Mucosa of gallbladder (tissue), 1 donor: ENCODE results near the gene NUFIP2. TPM values are rescaled to one million over a fixed set of nuclear protein-coding genes. Genes with fewer than 3 reads are reported as not detected.
"Not testable (repeated sequence)": the region's sequence is repeated elsewhere in the genome, so short reads cannot be mapped to it uniquely, and the experiment has no call there.

Experiments used
- DNase-seq: peaks from one replicate; pipeline ENCODE4 v3.0.0-alpha.2; 2020; ENCODE audit warnings: low spot score
- total RNA-seq: library from RNA; stranded (reverse); gene quantifications from one replicate; pipeline ENCODE4 v1.2.1, GENCODE V29; 2021
- donor health status: DM: no; HTN: no; CAD: no.

Gene NUFIP2, protein sequence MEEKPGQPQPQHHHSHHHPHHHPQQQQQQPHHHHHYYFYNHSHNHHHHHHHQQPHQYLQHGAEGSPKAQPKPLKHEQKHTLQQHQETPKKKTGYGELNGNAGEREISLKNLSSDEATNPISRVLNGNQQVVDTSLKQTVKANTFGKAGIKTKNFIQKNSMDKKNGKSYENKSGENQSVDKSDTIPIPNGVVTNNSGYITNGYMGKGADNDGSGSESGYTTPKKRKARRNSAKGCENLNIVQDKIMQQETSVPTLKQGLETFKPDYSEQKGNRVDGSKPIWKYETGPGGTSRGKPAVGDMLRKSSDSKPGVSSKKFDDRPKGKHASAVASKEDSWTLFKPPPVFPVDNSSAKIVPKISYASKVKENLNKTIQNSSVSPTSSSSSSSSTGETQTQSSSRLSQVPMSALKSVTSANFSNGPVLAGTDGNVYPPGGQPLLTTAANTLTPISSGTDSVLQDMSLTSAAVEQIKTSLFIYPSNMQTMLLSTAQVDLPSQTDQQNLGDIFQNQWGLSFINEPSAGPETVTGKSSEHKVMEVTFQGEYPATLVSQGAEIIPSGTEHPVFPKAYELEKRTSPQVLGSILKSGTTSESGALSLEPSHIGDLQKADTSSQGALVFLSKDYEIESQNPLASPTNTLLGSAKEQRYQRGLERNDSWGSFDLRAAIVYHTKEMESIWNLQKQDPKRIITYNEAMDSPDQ
- 39.9 TPM for total RNA-seq

DNA sequence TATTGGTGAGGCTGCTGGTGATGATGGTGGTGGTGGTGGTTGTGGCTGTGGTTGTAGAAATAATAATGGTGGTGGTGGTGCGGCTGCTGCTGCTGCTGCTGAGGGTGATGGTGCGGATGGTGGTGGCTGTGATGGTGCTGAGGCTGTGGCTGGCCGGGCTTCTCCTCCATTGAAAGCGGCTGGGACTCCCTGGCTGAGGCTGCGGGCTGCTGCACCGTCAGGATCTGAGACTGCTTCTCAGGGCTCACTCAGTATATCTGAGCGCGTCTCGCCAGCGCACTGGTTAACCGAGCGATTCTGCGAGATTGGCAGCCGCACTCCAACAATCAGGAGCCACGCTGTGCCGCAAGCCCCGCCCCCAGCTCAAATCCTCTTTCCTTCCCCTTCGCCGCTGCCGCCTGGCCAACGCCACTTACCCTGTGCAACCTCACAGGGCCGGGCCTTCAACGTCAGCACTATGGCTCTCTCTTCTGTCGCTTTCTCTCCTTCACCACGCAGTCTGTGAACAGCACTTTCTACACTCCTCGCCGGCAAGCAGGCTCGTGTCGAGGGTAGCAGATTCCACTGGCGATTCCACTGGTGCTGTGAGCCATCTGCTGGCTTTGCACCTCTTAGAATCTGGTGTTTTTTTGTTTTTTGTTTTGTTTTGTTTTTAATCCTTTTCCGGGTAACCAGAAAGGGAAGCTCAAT, at the start of gene NUFIP2:
Gene NUFIP2 (minus strand): TSS at position 259 of the 690 bp plus-strand sequence. CDS start 89 bp downstream, at position 170.
- peak; percentile 99 for DNase-seq

GRCh38 chr17:29342158-29342765, 48.3 kb upstream of the NUFIP2 start:
- no peak for DNase-seq

DNA sequence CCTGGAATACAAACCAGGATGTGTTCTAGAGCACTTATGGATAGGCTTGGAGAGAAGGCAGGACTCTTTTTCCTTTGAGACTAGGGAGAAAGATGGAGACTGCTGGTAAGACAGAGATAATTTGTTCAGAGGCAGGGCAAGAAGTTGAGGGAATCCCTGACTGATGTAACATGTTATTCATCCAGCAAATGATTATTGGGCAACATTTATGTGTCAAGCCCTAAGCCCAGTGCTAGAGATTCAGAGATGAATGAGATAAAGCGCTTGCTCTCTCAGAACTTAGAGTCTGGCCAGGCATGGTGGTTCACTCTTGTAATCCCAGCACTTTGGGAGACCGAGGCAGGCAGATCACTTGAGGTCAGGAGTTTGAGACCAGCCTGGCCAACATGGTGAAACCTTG, 47.8 kb upstream of the NUFIP2 start:
- DNase-seq = no peak

DNA sequence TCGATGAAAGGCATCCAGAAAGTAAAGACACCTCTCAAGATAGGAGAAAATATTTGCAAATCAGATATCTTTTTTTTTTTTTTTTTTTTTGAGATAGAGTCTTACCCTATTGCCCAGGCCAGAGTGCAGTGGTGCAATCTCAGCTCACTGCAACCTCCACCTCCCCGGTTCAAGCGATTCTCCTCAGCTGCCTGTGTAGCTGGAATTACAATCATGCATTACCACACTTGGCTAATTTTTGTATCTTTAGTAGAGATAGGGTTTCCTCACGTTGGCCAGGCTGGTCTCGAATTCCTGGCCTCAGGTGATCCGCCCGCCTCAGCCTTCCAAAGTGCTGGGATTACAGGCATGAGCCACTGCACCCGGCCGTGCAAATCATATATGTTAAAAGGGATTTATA, 45.1 kb upstream of the NUFIP2 start:
- not testable (repeated sequence) for DNase-seq

GRCh38 chr17:29331708-29332085, 37.7 kb upstream of the NUFIP2 start:
- no peak for DNase-seq

DNA sequence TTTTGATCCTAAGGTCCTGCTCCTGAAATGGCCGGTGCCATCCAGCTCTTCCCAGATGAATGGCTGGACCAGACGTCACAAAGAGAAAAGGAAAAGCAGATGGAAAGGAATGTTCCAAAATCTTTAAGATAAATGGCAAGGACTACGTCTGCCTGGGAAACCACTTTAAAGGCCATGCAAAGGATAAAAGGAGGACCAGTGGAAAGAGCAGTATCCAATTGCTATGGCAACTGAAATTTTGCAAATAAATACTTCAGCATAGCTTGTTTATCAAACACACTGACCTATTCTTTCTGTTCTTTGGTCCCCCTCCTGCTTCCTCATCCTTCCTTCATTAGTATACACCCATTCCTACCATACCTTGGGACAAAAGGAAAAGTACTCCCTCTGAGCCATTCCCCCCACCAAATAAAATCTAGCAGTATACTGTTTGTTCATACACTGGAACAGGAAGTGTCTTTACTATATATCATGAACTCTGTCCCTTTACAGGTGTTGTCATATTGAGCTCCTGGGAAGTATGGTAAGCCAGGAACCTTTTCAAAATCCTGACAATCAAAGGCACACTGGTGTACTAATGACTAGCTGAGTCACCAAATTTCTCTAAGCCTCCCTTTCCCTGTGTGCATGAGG, 37.2 kb upstream of the NUFIP2 start:
- DNase-seq = no peak

- no peak for DNase-seq
These were observed 33.5 kb upstream of the NUFIP2 start for GRCh38 chr17:29327412-29327811.

- no peak for DNase-seq
These were observed 32.3 kb upstream of the NUFIP2 start for GRCh38 chr17:29326023-29326813.

DNA sequence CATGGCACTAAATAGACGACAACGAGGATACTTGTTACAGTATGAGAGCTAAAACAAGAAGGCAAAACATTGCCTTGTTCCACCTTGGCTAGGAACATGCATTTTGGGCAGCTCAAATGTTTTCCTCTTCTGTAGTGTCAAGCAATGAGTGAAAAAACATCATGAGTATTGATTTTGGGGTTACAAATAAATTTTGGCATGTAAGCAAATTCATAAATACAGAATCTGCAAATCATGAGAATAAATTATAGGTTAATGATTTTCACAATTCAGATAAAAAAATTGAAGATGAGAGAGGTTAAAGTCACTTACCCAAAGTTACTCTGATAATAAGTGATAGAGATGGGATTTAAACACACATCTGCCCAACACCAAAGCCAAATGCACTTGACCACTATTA, 28.4 kb upstream of the NUFIP2 start:
- DNase-seq = no peak

- no peak for DNase-seq
These were observed 9.4 kb upstream of the NUFIP2 start for GRCh38 chr17:29303386-29303785.

DNA sequence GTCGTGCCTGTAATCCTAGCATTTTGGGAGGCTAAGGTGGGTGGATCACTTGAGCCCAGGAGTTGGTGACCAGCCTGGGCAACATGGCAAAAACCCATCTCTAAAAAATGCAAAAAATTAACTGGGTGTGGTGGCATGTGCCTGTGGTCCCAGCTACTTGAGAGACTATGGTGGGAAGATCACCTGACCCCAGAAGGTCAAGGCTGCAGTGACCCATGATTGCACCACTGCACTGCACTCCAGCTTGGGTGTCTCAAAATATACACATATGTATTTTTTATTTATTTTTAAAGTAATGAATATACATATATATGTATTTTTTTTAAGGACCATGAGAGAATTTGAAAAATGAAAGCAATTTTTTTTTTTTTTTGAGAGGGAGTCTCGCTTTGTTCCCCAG, 5.1 kb upstream of the NUFIP2 start:
- DNase-seq = no peak

DNA sequence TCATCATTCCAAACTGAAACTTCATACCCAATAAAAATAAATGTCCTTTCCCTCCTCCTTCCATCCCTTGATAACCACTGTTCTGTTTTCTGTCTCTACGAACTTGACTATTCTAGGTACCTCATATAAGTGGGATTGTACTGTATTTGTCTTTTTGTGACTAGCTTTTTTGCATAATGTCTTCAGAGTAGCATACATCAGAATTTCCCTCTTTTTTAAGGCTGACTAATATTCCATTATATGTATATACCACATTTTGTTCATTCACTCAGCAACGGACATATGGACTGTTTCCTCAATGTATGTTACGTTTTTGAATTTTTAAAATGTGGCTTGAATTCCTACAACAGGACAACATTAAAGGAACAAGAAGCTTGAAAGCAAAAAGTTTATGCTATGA, 1.5 kb upstream of the NUFIP2 start:
- no peak for DNase-seq

DNA sequence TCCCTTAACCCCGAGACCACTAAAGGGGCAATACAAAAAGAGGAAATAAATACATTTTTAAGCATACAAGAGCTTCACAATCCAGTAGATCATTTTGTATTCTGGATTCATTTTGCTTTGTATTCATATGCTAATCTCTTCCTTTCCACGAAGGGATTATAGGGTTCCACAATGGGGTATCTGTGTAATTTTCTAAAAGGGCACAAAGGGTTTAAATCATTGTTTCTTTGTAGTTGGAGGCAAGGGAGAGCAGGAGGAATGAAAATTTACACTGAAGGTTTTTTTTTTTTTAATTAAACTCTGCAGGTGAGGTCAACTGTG, 592 bp upstream of the NUFIP2 start:
- DNase-seq = no peak

DNA sequence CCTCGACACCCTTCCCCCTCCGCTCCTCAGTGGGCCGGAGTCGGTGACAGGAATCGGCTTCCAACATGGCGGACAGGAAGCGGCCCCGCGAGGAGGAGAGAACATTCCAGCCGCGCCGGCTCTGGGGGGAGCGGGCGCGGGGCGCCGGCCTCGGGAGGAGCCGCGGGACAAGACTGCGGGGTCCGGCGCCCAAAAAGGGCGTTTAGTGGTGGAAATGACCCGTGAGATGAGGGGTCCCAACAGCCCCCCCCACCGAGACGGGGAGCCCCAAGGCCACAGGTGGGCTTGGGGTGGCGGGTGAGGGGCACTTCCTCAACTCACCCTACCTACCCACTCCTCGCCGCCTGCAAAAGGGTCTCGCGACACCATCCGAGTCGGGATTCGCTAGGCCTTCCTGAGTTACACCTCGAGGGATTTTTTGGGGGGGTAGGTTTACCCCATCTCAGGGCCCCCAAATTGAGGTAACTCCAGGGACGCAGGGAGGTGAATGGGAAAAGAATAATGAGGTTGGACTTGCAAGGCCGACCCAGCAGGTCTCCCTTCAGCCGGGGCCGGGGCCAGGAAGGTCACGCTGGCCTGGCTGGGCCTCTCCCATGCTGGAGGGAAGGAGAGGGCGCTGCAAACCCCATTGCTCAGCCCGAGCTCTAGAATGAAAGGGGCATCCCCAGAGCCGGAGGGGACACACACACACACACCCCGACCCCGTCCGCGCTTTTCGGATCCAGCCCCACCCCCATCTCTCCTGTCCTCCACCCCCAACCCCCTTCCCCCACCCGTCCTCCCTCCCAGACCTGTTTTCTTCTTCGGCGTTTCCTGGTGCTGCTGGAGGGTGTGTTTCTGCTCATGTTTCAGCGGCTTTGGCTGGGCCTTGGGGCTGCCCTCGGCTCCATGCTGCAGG, 707 bp downstream of the NUFIP2 start:
- peak; percentile 53 for DNase-seq

DNA sequence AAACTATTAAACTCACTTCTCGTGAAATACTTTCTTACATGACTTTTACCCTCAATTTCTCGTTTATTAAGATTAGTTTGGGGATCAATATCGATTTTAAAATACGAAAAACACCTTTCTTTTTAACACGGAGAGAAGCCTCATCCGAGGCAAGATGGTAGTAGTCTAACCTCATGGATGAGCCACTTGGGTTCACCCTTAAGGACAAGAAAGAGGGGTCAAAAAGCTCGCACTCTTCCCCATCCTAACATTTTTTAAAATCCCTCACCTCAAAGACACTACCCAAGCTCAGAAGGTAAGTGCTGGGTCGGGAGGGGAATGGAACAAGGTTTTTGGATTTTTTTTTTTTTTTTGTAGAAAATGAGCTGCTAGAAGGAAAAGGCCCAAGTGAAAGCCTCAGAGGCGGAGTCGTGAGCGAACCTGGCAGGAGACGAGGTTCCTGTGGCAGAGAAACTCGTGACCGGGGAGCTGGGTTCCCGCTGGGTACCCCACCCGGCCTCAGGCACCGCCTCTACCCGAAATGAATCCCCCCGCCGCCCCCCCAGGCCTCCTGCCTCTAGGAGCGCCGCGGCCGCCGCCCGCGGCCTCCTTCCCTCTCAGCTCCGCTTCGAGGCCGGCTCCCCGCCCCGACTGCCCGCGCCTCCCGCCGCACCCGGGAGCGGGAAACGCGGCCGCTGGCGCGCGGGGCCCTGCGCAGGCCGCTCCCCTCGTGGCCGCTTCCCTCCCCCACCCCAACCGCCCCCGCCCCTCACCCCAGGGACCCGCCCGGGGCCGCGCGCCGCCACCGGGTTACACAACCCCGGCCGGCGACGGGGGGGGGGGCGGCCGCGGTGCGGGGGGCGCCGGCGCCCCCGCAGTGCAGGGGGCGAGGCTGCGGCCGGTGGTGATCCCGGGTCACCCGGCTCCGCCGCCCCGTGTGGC, 1.6 kb downstream of the NUFIP2 start:
- DNase-seq = peak; percentile 60

- DNase-seq = peak; percentile 32
These were observed 2.7 kb downstream of the NUFIP2 start for GRCh38 chr17:29291163-29291752.

DNA sequence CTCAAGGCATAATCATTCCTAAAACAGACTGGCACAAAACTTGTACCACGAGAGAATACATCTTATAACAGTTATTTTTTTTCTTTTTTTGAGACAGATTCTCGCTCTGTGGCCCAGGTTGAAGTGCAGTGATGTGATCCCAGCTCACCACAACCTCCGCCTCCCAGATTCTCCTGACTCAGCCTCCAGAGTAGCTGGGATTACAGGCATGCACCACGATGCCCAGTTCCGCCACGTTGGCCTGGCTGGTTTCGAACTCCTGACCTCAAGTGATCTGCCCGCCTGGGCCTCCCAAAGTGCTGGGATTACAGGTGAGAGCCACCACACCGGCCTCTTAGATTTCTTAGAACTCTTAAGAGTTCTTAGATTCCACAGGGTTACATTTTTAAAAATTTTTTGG, 4.1 kb downstream of the NUFIP2 start:
- DNase-seq = no peak

DNA sequence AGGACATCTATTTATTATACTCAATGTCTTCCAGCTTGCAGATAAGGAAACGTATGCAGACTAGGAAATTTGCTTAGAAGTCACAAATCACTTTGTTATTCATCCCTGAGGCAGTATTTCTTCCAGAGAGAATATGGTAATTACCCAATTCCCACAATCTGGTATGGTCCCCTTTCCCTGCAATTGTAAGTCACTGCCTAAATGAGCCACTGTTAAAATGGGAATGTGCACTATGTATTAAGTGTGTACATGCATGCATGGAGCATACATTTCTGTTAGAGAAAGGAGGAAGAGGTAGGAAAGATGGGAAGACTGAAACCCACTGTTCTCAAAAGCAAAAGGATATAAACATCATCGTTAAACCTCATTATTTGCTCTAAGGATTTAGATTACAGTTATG, 10.0 kb downstream of the NUFIP2 start:
- DNase-seq = no peak

GRCh38 chr17:29283496-29283895, 10.5 kb downstream of the NUFIP2 start:
- no peak for DNase-seq
